B cell (primary cell): Measurements from ENCODE around the gene NPAS3. TPM values are rescaled to one million over a fixed set of nuclear protein-coding genes. Genes with fewer than 3 reads are reported as not detected.

ENCODE experiments used
- ATAC-seq: fragments of 200-7000 bp; cut with Tn5 transposase; one replicate; pipeline ENCODE4 v1.10.0; 2021; ENCODE audit warnings: low read depth, mild to moderate bottlenecking, moderate number of reproducible peaks, moderate library complexity
- CTCF ChIA-PET: fragments of 350-600 bp; sonication (Branson Sonifier 250); formaldehyde crosslinking; loops from one replicate; lab custom pipeline; 2021; ENCODE audit warnings: antibody characterized with exemption, inconsistent platforms; lab: Charles Lee
- POLR2A ChIA-PET: fragments of 350-600 bp; sonication (Branson Sonifier 250); formaldehyde crosslinking; loops from one replicate; lab custom pipeline; 2021; ENCODE audit warnings: antibody characterized with exemption; lab: Charles Lee
- DNase-seq: peaks from one replicate; pipeline ENCODE4 v3.0.0; 2013
- H2AFZ ChIP-seq: 2 replicates; pipeline ENCODE4 v1.6.1; 2012; ENCODE audit warnings: mild to moderate bottlenecking, low read depth, low read length; ENCODE audit not compliant: insufficient read depth, poor library complexity, severe bottlenecking
- H3K27ac ChIP-seq, 2 donors: 1 replicate in 1 of 2; 2 replicates in 1 of 2; pipeline ENCODE4 v1.5.1; 2012 to 2013; ENCODE audit warnings: low read length in 2 of 2, mild to moderate bottlenecking in 2 of 2, moderate library complexity in 1 of 2
- H3K27me3 ChIP-seq, 4 experiments: fragments of 200-600 bp in 1 of 4; sonication (generic) in 1 of 4; replicated peaks in 1 of 4; 1 replicate in 2 of 4; 2 replicates in 2 of 4; pipeline versions ENCODE4 v1.6.1 to v1.7.0; 2013 to 2016; ENCODE audit warnings: low read length in 3 of 4, mild to moderate bottlenecking in 2 of 4, mixed read lengths in 1 of 4, moderate library complexity in 1 of 4; ENCODE audit not compliant: insufficient read depth in 4 of 4, control insufficient read depth in 3 of 4; ENCODE audit errors: control extremely low read depth in 1 of 4
- H3K36me3 ChIP-seq, 2 experiments: replicated peaks in 1 of 2; 1 replicate in 1 of 2; 2 replicates in 1 of 2; pipeline versions ENCODE4 v1.6.1 to v1.7.1; 2013; ENCODE audit warnings: low read length in 1 of 2; ENCODE audit not compliant: insufficient read depth in 2 of 2, control insufficient read depth in 1 of 2; ENCODE audit errors: control extremely low read depth in 1 of 2, extremely low read depth in 1 of 2
- H3K4me1 ChIP-seq, 2 donors: fragments of 200-600 bp in 1 of 2; sonication (generic) in 1 of 2; 1 replicate in 1 of 2; 2 replicates in 1 of 2; pipeline versions ENCODE4 v1.5.1 to v1.6.1; 2013 to 2017; ENCODE audit warnings: low read length in 2 of 2; ENCODE audit not compliant: control insufficient read depth in 2 of 2, insufficient read depth in 2 of 2
- H3K4me2 ChIP-seq: replicated peaks from 2 replicates; pipeline ENCODE3; 2012; ENCODE audit warnings: mild to moderate bottlenecking, low read depth, low read length; ENCODE audit not compliant: poor library complexity, severe bottlenecking
- H3K4me3 ChIP-seq, 5 experiments: fragments of 200-600 bp in 1 of 5; sonication (generic) in 1 of 5; 1 replicate in 3 of 5; 2 replicates in 2 of 5; pipeline versions ENCODE4 v1.5.1 to v1.7.0; 2011 to 2016; ENCODE audit warnings: low read length in 4 of 5, mild to moderate bottlenecking in 4 of 5, low read depth in 2 of 5, control low read depth in 1 of 5, moderate library complexity in 1 of 5; ENCODE audit not compliant: insufficient read depth in 1 of 5; ENCODE audit errors: control extremely low read depth in 1 of 5, extremely low read depth in 1 of 5
- H3K79me2 ChIP-seq: fragments of 200-600 bp; sonication (generic); one replicate; pipeline ENCODE4 v1.6.0; 2016; ENCODE audit warnings: low read length; ENCODE audit not compliant: control insufficient read depth, insufficient read depth
- H3K9ac ChIP-seq: fragments of 200-600 bp; sonication (generic); 2 replicates; pipeline ENCODE4 v1.6.1; 2017; ENCODE audit warnings: mild to moderate bottlenecking, low read length, moderate library complexity
- H3K9me3 ChIP-seq, 3 donors: one replicate each; pipeline versions ENCODE4 v1.6.1 to v1.7.1; 2013; ENCODE audit warnings: low read length in 2 of 3; ENCODE audit not compliant: control insufficient read depth in 2 of 3, insufficient read depth in 1 of 3; ENCODE audit errors: control extremely low read depth in 1 of 3
- H4K20me1 ChIP-seq: 2 replicates; pipeline ENCODE4 v1.6.0; 2012; ENCODE audit warnings: mild to moderate bottlenecking, low read length; ENCODE audit not compliant: insufficient read depth, control insufficient read depth, poor library complexity, severe bottlenecking
- H3K27ac Mint-ChIP-seq: one replicate; pipeline ENCODE4 v1.8.0; 2021; ENCODE audit warnings: mixed read lengths
- H3K27me3 Mint-ChIP-seq: one replicate; pipeline ENCODE4 v1.8.0; 2021; ENCODE audit warnings: mixed read lengths
- H3K4me1 Mint-ChIP-seq: one replicate; pipeline ENCODE4 v1.8.0; 2021; ENCODE audit warnings: mixed read lengths
- H3K4me3 Mint-ChIP-seq: one replicate; pipeline ENCODE4 v1.8.0; 2021; ENCODE audit warnings: mixed read lengths
- H3K9me3 Mint-ChIP-seq: one replicate; pipeline ENCODE4 v1.8.0; 2022; ENCODE audit warnings: mixed read lengths; ENCODE audit not compliant: insufficient read depth
- EZH2 ChIP-seq: IDR thresholded peaks from 2 replicates; pipeline ENCODE4 v1.6.1; 2012; ENCODE audit warnings: borderline replicate concordance, low read depth, mild to moderate bottlenecking, moderate library complexity, low read length; ENCODE audit not compliant: insufficient read depth, poor library complexity, severe bottlenecking
- WGBS: methylation state at CpG from one replicate; pipeline ENCODE4 v1.1.5; 2013; ENCODE audit warnings: missing lambda C conversion rate; ENCODE audit not compliant: insufficient coverage; 5-methylcytosine and 5-hydroxymethylcytosine counted together
- intact Hi-C: fragments of 100-400 bp; cut with micrococcal nuclease; formaldehyde crosslinking; loops from one replicate; pipeline ENCODE4 v1.10.0; 2022
- polyA plus RNA-seq: library from polyadenylated mRNA; depleted of rRNA; stranded (reverse); fragments of >200 nt; gene quantifications from 2 replicates; pipeline ENCODE4 v1.2.3, GENCODE V29; 2012
- total RNA-seq, 2 donors: library from RNA; stranded (reverse); fragments of 120-200 nt in 1 of 2; gene quantifications; 1 replicate in 1 of 2; 2 replicates in 1 of 2; pipeline versions ENCODE4 v1.2.3 to v1.2.4, GENCODE V29; 2013 to 2022
- TF ChIP-seq, protein P1 (sequence below): fragments of 200-600 bp; IDR thresholded peaks from one replicate; pipeline ENCODE4 v1.8.0; 2022; ENCODE audit warnings: antibody characterized with exemption, mild to moderate bottlenecking

Gene NPAS3
- total and polyA plus RNA-seq, 2 donors (not counting 1 experiment from before 2014, with no cell fraction given), result not detected

DNA sequence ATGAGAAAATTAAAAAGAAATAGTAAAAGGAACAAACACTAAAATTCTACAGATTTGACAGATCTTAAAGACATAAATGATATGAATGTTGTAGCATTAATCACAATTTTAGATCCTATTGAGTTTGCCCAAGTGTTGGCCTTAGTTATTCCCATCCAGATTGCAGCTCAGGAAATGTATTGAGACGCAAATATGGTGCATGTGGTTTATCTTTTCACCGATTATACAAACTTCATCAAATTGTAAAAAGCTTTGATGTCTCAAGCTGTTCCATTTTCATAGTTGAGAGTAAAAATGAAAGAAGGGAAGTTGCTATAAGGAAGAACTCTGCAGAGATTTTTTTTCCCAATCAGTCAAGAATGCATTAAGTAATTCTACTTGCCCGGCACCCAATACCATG lies 683.8 kb downstream of the NPAS3 start:
- Histone ChIP-seq H3K36me3 (no peaks in the 10 kb centered on the region), H4K20me1 (no peaks in the 10 kb centered on the region), H3K27me3 (no peaks in the 10 kb centered on the region), H2AFZ (no peak overlapping the region), H3K4me1 (no peaks in the 10 kb centered on the region), H3K9me3 (no peaks in the 10 kb centered on the region), H3K4me2 (no peak overlapping the region), H3K9ac (no peak overlapping the region), H3K4me3 (no peak overlapping the region), H3K27ac (no peak overlapping the region), H3K79me2 (no peaks in the 10 kb centered on the region)
- H3K9me3 Mint-ChIP-seq, result no peaks in the 10 kb centered on the region
- ChIA-PET POLR2A (no interaction called here), CTCF (no interaction called here)
- TF ChIP-seq EZH2, result no peak
- TF ChIP-seq, protein P1, sequence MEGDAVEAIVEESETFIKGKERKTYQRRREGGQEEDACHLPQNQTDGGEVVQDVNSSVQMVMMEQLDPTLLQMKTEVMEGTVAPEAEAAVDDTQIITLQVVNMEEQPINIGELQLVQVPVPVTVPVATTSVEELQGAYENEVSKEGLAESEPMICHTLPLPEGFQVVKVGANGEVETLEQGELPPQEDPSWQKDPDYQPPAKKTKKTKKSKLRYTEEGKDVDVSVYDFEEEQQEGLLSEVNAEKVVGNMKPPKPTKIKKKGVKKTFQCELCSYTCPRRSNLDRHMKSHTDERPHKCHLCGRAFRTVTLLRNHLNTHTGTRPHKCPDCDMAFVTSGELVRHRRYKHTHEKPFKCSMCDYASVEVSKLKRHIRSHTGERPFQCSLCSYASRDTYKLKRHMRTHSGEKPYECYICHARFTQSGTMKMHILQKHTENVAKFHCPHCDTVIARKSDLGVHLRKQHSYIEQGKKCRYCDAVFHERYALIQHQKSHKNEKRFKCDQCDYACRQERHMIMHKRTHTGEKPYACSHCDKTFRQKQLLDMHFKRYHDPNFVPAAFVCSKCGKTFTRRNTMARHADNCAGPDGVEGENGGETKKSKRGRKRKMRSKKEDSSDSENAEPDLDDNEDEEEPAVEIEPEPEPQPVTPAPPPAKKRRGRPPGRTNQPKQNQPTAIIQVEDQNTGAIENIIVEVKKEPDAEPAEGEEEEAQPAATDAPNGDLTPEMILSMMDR, result no peak
- no peak overlapping the region for H3K27ac Mint-ChIP-seq
- no peaks in the 10 kb centered on the region for H3K27me3 Mint-ChIP-seq
- intact Hi-C loops, result no loop called here
- DNase-seq (no peak), ATAC-seq (no peak)
- WGBS, result no CpG with 5 or more reads among the region's 3 CpGs
- no peak overlapping the region for H3K4me3 Mint-ChIP-seq
- H3K4me1 Mint-ChIP-seq, result no peaks in the 10 kb centered on the region

DNA sequence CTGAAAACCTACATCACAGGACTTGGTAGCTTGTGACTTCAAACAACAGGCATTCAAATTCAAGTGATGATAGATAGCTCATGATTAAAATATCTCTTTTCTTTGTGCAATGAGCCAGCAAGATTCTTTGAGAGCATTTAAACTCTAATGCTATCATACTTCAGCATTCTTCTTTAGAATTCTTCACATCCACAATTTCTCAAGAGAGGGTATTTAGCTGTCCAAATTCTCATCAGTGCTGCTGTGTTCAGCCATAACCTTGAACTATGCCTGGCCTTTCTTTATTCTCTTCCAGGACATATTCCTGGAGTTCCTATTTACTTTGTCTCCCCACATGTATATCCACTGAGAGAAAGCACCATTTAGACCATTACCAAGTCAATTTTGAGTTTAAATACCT lies 691.1 kb downstream of the NPAS3 start:
- intact Hi-C loops, result no loop called here
- H3K79me2 ChIP-seq, result no peaks in the 10 kb centered on the region
- H3K9me3 Mint-ChIP-seq, result peaks cover 5% of the 10 kb centered on the region
- no peaks in the 10 kb centered on the region for H4K20me1 ChIP-seq
- no peak overlapping the region for H3K9ac ChIP-seq
- H3K4me3 ChIP-seq, result no peak overlapping the region
- no peaks in the 10 kb centered on the region for H3K36me3 ChIP-seq
- ATAC-seq, result no peak
- no peaks in the 10 kb centered on the region for H3K27me3 Mint-ChIP-seq
- H3K27ac Mint-ChIP-seq, result no peak overlapping the region
- POLR2A ChIA-PET, result no interaction called here
- H3K9me3 ChIP-seq, result no peaks in the 10 kb centered on the region
- no peak overlapping the region for H3K4me2 ChIP-seq
- DNase-seq, result no peak
- no peaks in the 10 kb centered on the region for H3K4me1 Mint-ChIP-seq
- TF ChIP-seq, protein P1, result no peak
- no peak for TF ChIP-seq EZH2
- H2AFZ ChIP-seq, result no peak overlapping the region
- CTCF ChIA-PET, result no interaction called here
- no peak overlapping the region for H3K4me3 Mint-ChIP-seq
- H3K27me3 ChIP-seq, result no peaks in the 10 kb centered on the region
- H3K4me1 ChIP-seq, result no peaks in the 10 kb centered on the region
- H3K27ac ChIP-seq, result no peak overlapping the region
